GM12878 (cell line): ENCODE data around the gene GRIN2C. TPM values are rescaled to one million over a fixed set of nuclear protein-coding genes. Genes with fewer than 3 reads are reported as not detected.

Experiments used
- ATAC-seq: fragments of 200-7000 bp; cut with Tn5 transposase; 3 replicates; pipeline ENCODE4 v1.9.1; 2020; ENCODE audit warnings: mild to moderate bottlenecking, moderate library complexity
- BruUV-seq: library from RNA; stranded (reverse); fragments of 400-500 nt; replicated peaks from 2 replicates; lab custom pipeline; 2021; lab: Mats Ljungman, UMichigan
- CTCF ChIA-PET: fragments of 300-600 bp; sonication (Branson Sonifier 250); formaldehyde crosslinking; extraction: SDS; loops from one replicate; lab custom pipeline; 2021; ENCODE audit warnings: inconsistent platforms; lab: Yijun Ruan, JAX
- POLR2A ChIA-PET: fragments of 350-600 bp; formaldehyde crosslinking; extraction: SDS; loops from one replicate; lab custom pipeline; 2021; ENCODE audit warnings: inconsistent platforms; lab: Charles Lee
- RAD21 ChIA-PET: fragments of 300-600 bp; sonication (Branson Sonifier 250); formaldehyde crosslinking; loops from one replicate; lab custom pipeline; 2023; ENCODE audit warnings: antibody characterized with exemption; ENCODE audit not compliant: unreplicated experiment; lab: Charles Lee
- SMC1A ChIA-PET: fragments of 300-600 bp; sonication (Branson Sonifier 250); formaldehyde crosslinking; loops from one replicate; lab custom pipeline; 2023; ENCODE audit not compliant: unreplicated experiment, uncharacterized antibody; lab: Charles Lee
- DNase-seq: peaks from one replicate; pipeline ENCODE4 v3.0.0-alpha.2; 2011; ENCODE audit warnings: low read depth, low spot score
- FAIRE-seq: peaks from 3 replicates; lab custom pipeline; 2011; peaks lifted over from hg19 to GRCh38; lab: Jason Lieb, UNC
- H2AFZ ChIP-seq: 2 replicates; pipeline ENCODE4 v1.6.0; 2011; ENCODE audit warnings: low read depth, low read length, control low read depth; ENCODE audit not compliant: control insufficient read depth
- H3K27ac ChIP-seq: 2 replicates; pipeline ENCODE4 v1.5.1; 2011; ENCODE audit warnings: control low read depth; ENCODE audit not compliant: control insufficient read depth, insufficient read depth
- H3K27me3 ChIP-seq, 2 experiments: replicated peaks in 1 of 2; 2 replicates each; pipeline versions ENCODE4 v1.6.0 to v1.6.1; 2011; ENCODE audit warnings: low read length in 1 of 2; ENCODE audit not compliant: control insufficient read depth in 2 of 2, insufficient read depth in 2 of 2
- H3K36me3 ChIP-seq, 2 experiments: 2 replicates each; pipeline ENCODE4 v1.5.1; 2011; ENCODE audit warnings: low read length in 1 of 2; ENCODE audit not compliant: control insufficient read depth in 2 of 2, insufficient read depth in 2 of 2
- H3K4me1 ChIP-seq: 2 replicates; pipeline ENCODE4 v1.6.1; 2011; ENCODE audit warnings: mild to moderate bottlenecking, low read length, moderate library complexity, mixed read lengths; ENCODE audit not compliant: control insufficient read depth, insufficient read depth
- H3K4me2 ChIP-seq: 2 replicates; pipeline ENCODE4 v1.6.0; 2011; ENCODE audit warnings: control low read depth; ENCODE audit not compliant: control insufficient read depth, insufficient read depth
- H3K4me3 ChIP-seq: fragments of 200-600 bp; sonication (generic); 2 replicates; pipeline ENCODE4 v1.5.1; 2016
- H3K79me2 ChIP-seq: 2 replicates; pipeline ENCODE4 v1.6.0; 2011; ENCODE audit warnings: low read length; ENCODE audit not compliant: control insufficient read depth, insufficient read depth
- H3K9ac ChIP-seq: 2 replicates; pipeline ENCODE4 v1.8.0; 2011; ENCODE audit warnings: low read length, control low read depth, mixed read lengths; ENCODE audit not compliant: control insufficient read depth, insufficient read depth
- H3K9me3 ChIP-seq: replicated peaks from 3 replicates; pipeline ENCODE4 v1.5.1; 2011; ENCODE audit warnings: mild to moderate bottlenecking, low read length; ENCODE audit not compliant: control insufficient read depth, insufficient read depth
- H4K20me1 ChIP-seq: 2 replicates; pipeline ENCODE4 v1.6.0; 2011; ENCODE audit not compliant: control insufficient read depth, insufficient read depth
- FOXK2 ChIP-seq: fragments of 450-650 bp; IDR thresholded peaks from 2 replicates; pipeline ENCODE4 v1.6.1; 2017; ENCODE audit warnings: mild to moderate bottlenecking, moderate library complexity
- IRF3 ChIP-seq: fragments of 450-650 bp; IDR thresholded peaks from 2 replicates; pipeline ENCODE4 v1.6.1; 2014; ENCODE audit warnings: mild to moderate bottlenecking
- POLR2AphosphoS5 ChIP-seq: IDR thresholded peaks from 2 replicates; pipeline ENCODE4 v1.6.1; 2011; ENCODE audit warnings: mild to moderate bottlenecking, low read length, inconsistent platforms
- SREBF2 ChIP-seq: IDR thresholded peaks from 2 replicates; pipeline ENCODE4 v1.6.1; 2012; ENCODE audit warnings: mild to moderate bottlenecking, low read length
- ZBTB4 ChIP-seq: fragments of 450-650 bp; formaldehyde crosslinking; IDR thresholded peaks from 2 replicates; pipeline ENCODE4 v1.4.0; 2022; ENCODE audit warnings: mild to moderate bottlenecking, moderate library complexity
- WGBS: methylation state at CpG from one replicate; pipeline ENCODE4 v1.1.6; 2016; ENCODE audit warnings: low lambda C conversion rate; ENCODE audit not compliant: insufficient replicate concordance, insufficient coverage; ENCODE audit errors: missing lambda C conversion rate; 5-methylcytosine and 5-hydroxymethylcytosine counted together
- in situ Hi-C: fragments of 300-500 bp; cut with MboI; formaldehyde crosslinking; loops from 9 replicates; pipeline ENCODE4 v1.14.3; 2018; ENCODE audit warnings: mixed read lengths
- intact Hi-C: fragments of 100-400 bp; cut with micrococcal nuclease; formaldehyde crosslinking; loops from one replicate; pipeline ENCODE4 v1.14.2; 2022; ENCODE audit not compliant: unreplicated experiment
- polyA plus RNA-seq, 11 experiments: library from polyadenylated mRNA; depleted of rRNA in 4 of 11; unstranded in 6 of 11; stranded (reverse) in 5 of 11; fragments of >200 nt; fragmentation: Nextera tagmentation in 4 of 11; fragmentation: Illumina TruSeq in 1 of 11; extraction: Ambion mirVana in 4 of 11; extraction: Trizol in 1 of 11; gene quantifications; 1 replicate in 1 of 11; 2 replicates in 10 of 11; pipeline versions ENCODE4 v1.2.1 to v1.2.3, GENCODE V29; 2011 to 2016; ENCODE audit warnings: inconsistent platforms in 2 of 11, missing spikeins in 2 of 11, low read depth in 1 of 11
- total RNA-seq, 4 experiments: library from RNA; depleted of rRNA in 3 of 4; stranded (reverse); fragments of >200 nt in 3 of 4; fragmentation: Illumina TruSeq in 1 of 4; extraction: Trizol in 1 of 4; gene quantifications; 2 replicates each; pipeline versions ENCODE4 v1.2.1 to v1.2.3, GENCODE V29; 2013 to 2021

The GRIN2C gene
- total and polyA plus RNA-seq, 10 of the 15 experiments (the other 5 are each of a cell fraction or from before 2014, with no cell fraction given): 0.01 to 0.20 (median 0.11) TPM; not detected in 2

GRCh38 chr17:74903671-74904070 lies 44.0 kb upstream of the GRIN2C start:
- no peak for ATAC-seq
- POLR2A ChIA-PET: no interaction called here
- Histone ChIP-seq H3K79me2 (no peaks in the 10 kb centered on the region), H3K27me3 (peaks cover 0 to 3% of the 10 kb centered on the region in 2 experiments; a peak in 2 of 4 replicates), H4K20me1 (no peaks in the 10 kb centered on the region), H3K9me3 (no peaks in the 10 kb centered on the region), H3K27ac (no peak overlapping the region), H3K36me3 (no peaks in the 10 kb centered on the region), H3K4me3 (no peak overlapping the region), H2AFZ (no peak overlapping the region), H3K9ac (no peak overlapping the region), H3K4me2 (no peak overlapping the region), H3K4me1 (no peaks in the 10 kb centered on the region)
- no TSS peak for BruUV-seq
- FAIRE-seq: no peak
- WGBS: 21% methylated on average over 6 of the region's 6 CpGs
- SMC1A ChIA-PET: no interaction called here
- DNase-seq: no peak
- TF ChIP-seq POLR2AphosphoS5 (no peak), ZBTB4 (CRISPR knock-in tag) (no peak), FOXK2 (no peak), SREBF2 (no peak), IRF3 (no peak)
- in situ Hi-C loops (no loop called here), intact Hi-C loops (no loop called here)
- CTCF ChIA-PET: interaction anchor here (1.6 kb wide), 1 partner anchor 57 kb away, joined by 4 read pairs; no protein-coding TSS in a partner anchor
- RAD21 ChIA-PET: no interaction called here
